Tibial nerve (tissue), 4 donors: ENCODE measurements around the gene CSAD. TPM values are rescaled to one million over a fixed set of nuclear protein-coding genes. Genes with fewer than 3 reads are reported as not detected.

Experiments used
- DNase-seq, 2 donors: peaks; one replicate each; pipeline ENCODE4 v3.0.0-alpha.2; 2019; ENCODE audit warnings: low spot score in 2 of 2
- H3K27ac ChIP-seq, 4 donors: fragments of 200-600 bp; sonication (generic) in 3 of 4; one replicate each; pipeline ENCODE4 v1.5.1; 2017 to 2019; ENCODE audit warnings: mild to moderate bottlenecking in 1 of 4
- H3K27me3 ChIP-seq, 2 donors: fragments of 200-600 bp; sonication (generic) in 1 of 2; one replicate each; pipeline versions ENCODE4 v1.5.1 to v1.6.0; 2017 to 2019
- H3K36me3 ChIP-seq, 3 donors: fragments of 200-600 bp; sonication (generic); one replicate each; pipeline ENCODE4 v1.5.1; 2018 to 2019
- H3K4me1 ChIP-seq, 4 donors: fragments of 200-600 bp; sonication (generic) in 3 of 4; one replicate each; pipeline ENCODE4 v1.5.1; 2017 to 2019
- H3K4me3 ChIP-seq, 4 donors: fragments of 200-600 bp; sonication (generic) in 3 of 4; one replicate each; pipeline ENCODE4 v1.5.1; 2017 to 2019; ENCODE audit warnings: mild to moderate bottlenecking in 1 of 4, moderate library complexity in 1 of 4
- H3K9me3 ChIP-seq, 4 donors: fragments of 200-600 bp; sonication (generic) in 3 of 4; one replicate each; pipeline ENCODE4 v1.5.1; 2017 to 2019
- EP300 ChIP-seq, 2 donors: sonication (generic); formaldehyde crosslinking; IDR thresholded peaks; one replicate each; pipeline ENCODE4 v1.6.1; 2017; ENCODE audit warnings: antibody characterized with exemption in 2 of 2, mild to moderate bottlenecking in 1 of 2
- POLR2A ChIP-seq, 2 donors: fragments of 450-650 bp; IDR thresholded peaks; one replicate each; pipeline ENCODE4 v1.6.1; 2017; ENCODE audit warnings: antibody characterized with exemption in 2 of 2, mild to moderate bottlenecking in 2 of 2, moderate library complexity in 2 of 2
- WGBS, 2 donors: methylation state at CpG; one replicate each; pipeline ENCODE4 v1.1.5; 2018; 5-methylcytosine and 5-hydroxymethylcytosine counted together
- total RNA-seq, 4 donors: library from RNA; depleted of rRNA; stranded (reverse); fragments of >200 nt; gene quantifications; one replicate each; pipeline ENCODE4 v1.1.0, GENCODE V29; 2016
- TF ChIP-seq, protein P1 (sequence below), 5 experiments: fragments of 200-600 bp in 3 of 5; fragments of 450-650 bp in 2 of 5; sonication (generic) in 3 of 5; IDR thresholded peaks; one replicate each; pipeline ENCODE4 v1.5.1; 2016 to 2019; ENCODE audit warnings: antibody characterized with exemption in 5 of 5, mild to moderate bottlenecking in 3 of 5, moderate library complexity in 2 of 5

Gene CSAD
- total RNA-seq, 4 donors from 2014 or later = 52.4 to 90.6 (median 78.7) TPM

DNA sequence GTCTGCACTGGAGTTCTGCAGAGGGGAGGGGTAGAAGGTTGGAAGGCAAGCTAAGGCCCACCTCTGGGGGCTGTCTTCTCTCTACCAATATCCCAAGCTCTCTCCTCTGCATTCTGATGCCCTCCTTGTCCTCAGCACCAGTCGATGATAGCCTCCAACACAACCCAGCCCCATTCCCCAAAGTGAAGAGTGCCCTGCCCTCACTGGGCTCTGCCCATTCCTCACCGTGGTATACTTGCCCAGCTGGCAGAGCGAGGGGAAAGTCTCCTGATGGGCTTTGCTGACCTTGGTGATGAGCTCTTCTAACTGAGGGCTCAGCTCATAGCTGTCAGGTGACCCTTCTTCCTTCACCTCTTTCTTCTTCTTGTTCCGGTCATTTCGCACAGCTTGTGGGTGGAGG is 33.5 kb upstream of the CSAD start:
- Histone ChIP-seq H3K36me3 (peaks cover 0 to 65% (median 4%) of the 10 kb centered on the region in 3 donors), H3K4me1 (peaks cover 0 to 62% (median 30%) of the 10 kb centered on the region in 4 donors), H3K27me3 (no peaks in the 10 kb centered on the region), H3K4me3 (no peak overlapping the region), H3K9me3 (no peaks in the 10 kb centered on the region), H3K27ac (peak overlapping the region in 2 of 4 donors; percentile 41 to 62)
- WGBS, 2 donors = 64 to 77% methylated on average over 5 of the region's 5 CpGs
- TF ChIP-seq, protein P1, sequence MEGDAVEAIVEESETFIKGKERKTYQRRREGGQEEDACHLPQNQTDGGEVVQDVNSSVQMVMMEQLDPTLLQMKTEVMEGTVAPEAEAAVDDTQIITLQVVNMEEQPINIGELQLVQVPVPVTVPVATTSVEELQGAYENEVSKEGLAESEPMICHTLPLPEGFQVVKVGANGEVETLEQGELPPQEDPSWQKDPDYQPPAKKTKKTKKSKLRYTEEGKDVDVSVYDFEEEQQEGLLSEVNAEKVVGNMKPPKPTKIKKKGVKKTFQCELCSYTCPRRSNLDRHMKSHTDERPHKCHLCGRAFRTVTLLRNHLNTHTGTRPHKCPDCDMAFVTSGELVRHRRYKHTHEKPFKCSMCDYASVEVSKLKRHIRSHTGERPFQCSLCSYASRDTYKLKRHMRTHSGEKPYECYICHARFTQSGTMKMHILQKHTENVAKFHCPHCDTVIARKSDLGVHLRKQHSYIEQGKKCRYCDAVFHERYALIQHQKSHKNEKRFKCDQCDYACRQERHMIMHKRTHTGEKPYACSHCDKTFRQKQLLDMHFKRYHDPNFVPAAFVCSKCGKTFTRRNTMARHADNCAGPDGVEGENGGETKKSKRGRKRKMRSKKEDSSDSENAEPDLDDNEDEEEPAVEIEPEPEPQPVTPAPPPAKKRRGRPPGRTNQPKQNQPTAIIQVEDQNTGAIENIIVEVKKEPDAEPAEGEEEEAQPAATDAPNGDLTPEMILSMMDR (IDR thresholded peaks at IDR 0.05) = no peak
- no peak for TF ChIP-seq EP300 (IDR thresholded peaks at IDR 0.05)
- no peak for TF ChIP-seq POLR2A (IDR thresholded peaks at IDR 0.05)
- no peak for DNase-seq

DNA sequence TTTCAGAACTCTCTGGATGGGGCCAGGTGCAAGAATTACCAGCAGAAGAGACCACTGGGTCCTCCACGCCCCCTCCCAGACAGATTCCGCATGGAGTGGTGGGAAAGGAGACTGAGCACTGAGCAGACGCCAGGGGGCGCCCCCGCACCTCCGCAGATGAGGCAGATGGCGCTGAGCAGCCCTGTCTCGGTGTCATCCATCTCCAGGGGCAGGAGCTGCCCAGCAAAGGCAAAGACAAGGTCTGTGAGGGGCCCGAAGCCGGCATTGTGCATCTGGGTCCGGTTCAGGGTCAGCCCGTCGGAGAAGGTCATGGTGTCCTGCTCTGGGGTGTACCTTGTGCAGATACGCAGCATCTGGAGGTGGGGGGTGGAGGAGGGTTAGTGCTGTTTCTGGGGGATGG is 32.6 kb upstream of the CSAD start:
- Histone ChIP-seq H3K27me3 (no peaks in the 10 kb centered on the region), H3K4me1 (peaks cover 0 to 62% (median 35%) of the 10 kb centered on the region in 4 donors), H3K9me3 (no peaks in the 10 kb centered on the region), H3K36me3 (peaks cover 0 to 67% (median 4%) of the 10 kb centered on the region in 3 donors), H3K4me3 (no peak overlapping the region), H3K27ac (peak overlapping the region in 1 of 4 donors; percentile 62)
- 10% methylated on average over 14 of the region's 14 CpGs for WGBS, 2 donors
- peak in 1 of 2 donors; percentile 54 for TF ChIP-seq EP300 (IDR thresholded peaks at IDR 0.05)
- TF ChIP-seq, protein P1 (IDR thresholded peaks at IDR 0.05) = peak; percentile 92 to 98 (median 95)
- no peak for TF ChIP-seq POLR2A (IDR thresholded peaks at IDR 0.05)
- peak; percentile 70 to 77 for DNase-seq

- H3K27ac ChIP-seq = peak overlapping the region in 1 of 4 donors; percentile 62
- no peak for DNase-seq
- 58 to 60% methylated on average over 12 of the region's 12 CpGs for WGBS, 2 donors
- TF ChIP-seq POLR2A (IDR thresholded peaks at IDR 0.05) (no peak), EP300 (IDR thresholded peaks at IDR 0.05) (no peak)
- TF ChIP-seq, protein P1 (IDR thresholded peaks at IDR 0.05) = no peak
- peaks cover 0 to 67% (median 4%) of the 10 kb centered on the region in 3 donors for H3K36me3 ChIP-seq
- no peaks in the 10 kb centered on the region for H3K9me3 ChIP-seq
- H3K27me3 ChIP-seq = no peaks in the 10 kb centered on the region
- no peak overlapping the region for H3K4me3 ChIP-seq
- H3K4me1 ChIP-seq = peaks cover 0 to 62% (median 33%) of the 10 kb centered on the region in 4 donors
Measured at GRCh38 chr12:53212931-53213330, 32.2 kb upstream of the CSAD start.

DNA sequence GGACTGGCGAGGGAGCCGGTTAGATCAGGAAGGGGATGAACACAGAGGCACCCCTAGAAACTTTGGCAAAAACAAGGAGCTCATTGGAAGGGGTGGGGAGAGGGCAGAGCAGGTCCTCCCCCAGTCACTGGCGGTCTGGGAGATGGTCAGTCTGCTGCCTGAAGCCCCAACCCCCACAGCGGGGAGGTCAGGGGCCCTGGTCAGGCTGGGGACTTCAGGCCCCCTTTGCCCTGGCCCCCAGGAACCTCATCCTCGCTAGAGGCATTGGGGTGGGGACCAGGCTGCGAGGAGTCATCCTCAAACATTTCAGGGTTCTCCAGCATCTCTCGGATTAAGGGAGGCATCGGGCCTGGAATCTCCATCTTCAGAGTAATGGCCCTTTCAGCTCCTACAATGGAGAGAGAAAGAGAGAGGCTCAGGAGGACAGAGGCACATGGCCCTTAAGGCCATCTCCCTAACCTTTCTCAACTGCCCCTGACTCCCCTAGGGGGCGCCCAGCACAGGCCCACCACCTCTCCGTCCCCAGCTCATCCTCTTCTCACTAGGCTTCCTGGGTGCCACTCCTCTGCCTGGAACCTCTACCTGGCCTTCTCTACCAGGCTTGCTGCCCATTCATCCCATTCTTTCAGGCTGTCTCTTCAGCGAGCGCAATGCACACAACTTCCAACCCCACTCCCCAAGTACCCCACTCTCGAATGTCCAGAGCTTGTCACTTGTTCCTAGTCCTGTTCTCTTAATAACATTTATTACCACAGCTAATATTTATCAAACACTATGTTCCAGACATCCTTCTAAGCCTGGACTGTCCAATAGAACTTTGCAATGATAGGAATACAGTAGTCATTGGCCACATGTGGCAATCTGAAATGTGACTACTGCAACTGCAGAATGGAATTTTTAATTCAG is 31.0 kb upstream of the CSAD start:
- H3K4me3 ChIP-seq = no peak overlapping the region
- H3K36me3 ChIP-seq = peaks cover 0 to 67% (median 4%) of the 10 kb centered on the region in 3 donors
- H3K27ac ChIP-seq = no peak overlapping the region
- no peak for TF ChIP-seq EP300 (IDR thresholded peaks at IDR 0.05)
- TF ChIP-seq, protein P1 (IDR thresholded peaks at IDR 0.05) = peak in 1 of 5 experiments; percentile 14
- WGBS, 2 donors = 79 to 84% methylated on average over 12 of the region's 13 CpGs
- H3K27me3 ChIP-seq = no peaks in the 10 kb centered on the region
- no peak for DNase-seq
- peaks cover 0 to 60% (median 24%) of the 10 kb centered on the region in 4 donors for H3K4me1 ChIP-seq
- no peaks in the 10 kb centered on the region for H3K9me3 ChIP-seq

- no peak overlapping the region for H3K4me3 ChIP-seq
- H3K9me3 ChIP-seq = no peaks in the 10 kb centered on the region
- TF ChIP-seq EP300 (IDR thresholded peaks at IDR 0.05) = no peak
- no peak for TF ChIP-seq POLR2A (IDR thresholded peaks at IDR 0.05)
- TF ChIP-seq, protein P1 (IDR thresholded peaks at IDR 0.05) = no peak
- H3K36me3 ChIP-seq = peaks cover 0 to 67% (median 4%) of the 10 kb centered on the region in 3 donors
- 60 to 71% methylated on average over 4 of the region's 4 CpGs for WGBS, 2 donors
- H3K4me1 ChIP-seq = peaks cover 0 to 60% (median 20%) of the 10 kb centered on the region in 4 donors
- H3K27me3 ChIP-seq = no peaks in the 10 kb centered on the region
- no peak for DNase-seq
- H3K27ac ChIP-seq = no peak overlapping the region
Measured at GRCh38 chr12:53210843-53211242, 30.1 kb upstream of the CSAD start.
